HG03108 (cell line): Measurements from ENCODE around the gene ERCC6L.

Experiments
- ATAC-seq: cut with Tn5 transposase; IDR thresholded peaks from one replicate; pipeline ENCODE4 v1.9.1; 2021; ENCODE audit warnings: moderate library complexity; ENCODE audit not compliant: unreplicated experiment

ERCC6L gene

DNA sequence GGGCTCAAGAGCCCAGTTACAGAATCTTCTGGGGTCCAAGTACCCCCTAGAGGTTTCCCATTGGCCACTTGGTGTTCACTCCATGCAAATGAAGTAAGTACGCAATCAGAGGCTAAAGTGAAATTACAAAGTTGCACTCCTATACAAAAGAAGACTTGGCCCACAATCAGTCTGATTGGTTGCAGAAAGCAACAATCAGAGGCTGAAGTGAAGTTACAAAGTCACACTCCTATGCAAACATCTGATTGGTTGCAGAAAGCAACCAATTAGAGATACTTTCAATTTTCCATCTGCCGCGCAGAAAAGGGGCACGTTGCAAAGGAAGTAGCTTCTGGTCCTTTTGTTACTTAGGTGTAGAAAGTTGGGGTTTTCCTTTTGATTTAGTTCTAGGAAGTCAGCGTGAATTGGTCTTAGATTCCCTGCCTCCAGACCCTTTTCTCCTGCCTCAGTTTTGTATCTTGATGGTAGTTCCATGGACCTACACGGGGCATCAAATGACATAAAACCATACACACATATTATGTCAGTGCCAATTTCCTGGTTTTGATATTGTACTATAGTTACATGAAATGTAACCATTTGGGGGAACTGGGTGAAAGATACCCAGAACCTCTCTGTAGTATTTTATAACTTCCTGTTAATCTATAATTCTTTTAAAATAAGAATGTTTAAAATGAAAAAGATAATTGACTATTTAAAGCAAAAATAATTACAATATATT is 69.7 kb downstream of the ERCC6L start:
- no peak for ATAC-seq

DNA sequence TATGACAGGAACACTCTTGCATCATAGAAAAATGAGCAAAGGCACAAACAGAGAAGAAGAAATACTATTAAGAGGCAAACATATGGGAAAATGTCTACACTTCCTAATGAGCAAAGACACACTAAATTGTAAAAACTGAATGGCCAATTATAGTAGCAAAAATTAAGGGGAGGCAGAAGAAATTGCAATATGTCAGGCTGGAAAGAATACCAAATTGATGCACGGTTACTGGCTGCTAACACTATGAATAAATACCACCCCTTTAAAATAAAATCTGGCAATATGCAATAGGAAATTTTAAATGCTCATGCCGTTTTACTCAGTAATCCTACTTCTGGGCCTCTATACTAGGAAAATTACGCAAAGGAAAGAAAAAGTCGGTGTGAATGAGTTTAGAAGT is 73.3 kb downstream of the ERCC6L start:
- ATAC-seq, result no peak

DNA sequence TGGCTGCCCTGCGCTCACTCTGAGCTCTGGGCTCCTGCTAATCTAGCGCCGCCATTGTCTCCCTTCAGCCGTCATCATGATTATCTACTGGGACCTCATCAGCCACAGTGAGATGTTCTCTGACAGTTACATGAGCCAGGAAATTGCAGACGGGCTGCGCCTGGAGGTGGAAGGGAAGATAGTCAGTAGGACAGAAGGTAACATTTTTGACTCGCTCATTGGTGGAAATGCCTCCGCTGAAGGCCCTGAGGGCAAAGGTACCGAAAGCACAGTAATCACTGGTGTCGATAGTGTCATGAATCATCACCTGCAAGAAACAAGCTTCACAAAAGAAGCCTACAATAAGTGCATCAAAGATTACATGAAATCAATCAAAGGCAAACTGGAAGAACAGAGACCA is 79.1 kb downstream of the ERCC6L start:
- ATAC-seq, result no peak

DNA sequence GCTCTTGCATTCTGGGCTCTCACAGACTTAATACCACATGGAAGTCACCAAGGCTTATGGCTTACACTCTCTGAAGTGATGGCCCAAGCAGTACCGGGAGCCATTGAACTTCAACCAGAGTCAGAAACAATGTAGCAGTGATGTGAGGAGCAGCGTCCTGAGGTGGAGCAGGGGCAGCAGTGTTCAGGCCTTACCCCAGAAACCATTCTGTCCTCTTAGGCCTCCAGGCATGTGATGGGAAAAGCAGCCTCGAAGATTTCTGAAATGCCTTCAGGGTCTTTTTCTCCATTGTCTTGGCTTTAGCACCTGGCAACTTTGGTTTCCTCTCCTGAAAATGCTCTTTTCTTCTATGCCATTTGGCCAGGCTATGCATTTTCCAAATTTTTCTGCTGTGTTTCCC is 80.1 kb downstream of the ERCC6L start:
- ATAC-seq, result no peak
